Mammary epithelial cell (primary cell): ENCODE measurements around the gene SH3BGRL2.

ENCODE experiments used
- EZH2 ChIP-seq: IDR thresholded peaks from 2 replicates; pipeline ENCODE4 v1.6.1; 2012; ENCODE audit warnings: low read length, inconsistent platforms, borderline replicate concordance
- TF ChIP-seq, protein P1 (sequence below), 2 donors: IDR thresholded peaks in 1 of 2; conservative IDR thresholded peaks in 1 of 2; 2 replicates each; pipeline ENCODE4 v1.5.1; 2011 to 2012; ENCODE audit warnings: inconsistent platforms in 2 of 2, low read length in 2 of 2, mild to moderate bottlenecking in 2 of 2, control low read depth in 1 of 2, low read depth in 1 of 2; ENCODE audit not compliant: insufficient read depth in 1 of 2; ENCODE audit errors: extremely low read depth in 1 of 2

DNA sequence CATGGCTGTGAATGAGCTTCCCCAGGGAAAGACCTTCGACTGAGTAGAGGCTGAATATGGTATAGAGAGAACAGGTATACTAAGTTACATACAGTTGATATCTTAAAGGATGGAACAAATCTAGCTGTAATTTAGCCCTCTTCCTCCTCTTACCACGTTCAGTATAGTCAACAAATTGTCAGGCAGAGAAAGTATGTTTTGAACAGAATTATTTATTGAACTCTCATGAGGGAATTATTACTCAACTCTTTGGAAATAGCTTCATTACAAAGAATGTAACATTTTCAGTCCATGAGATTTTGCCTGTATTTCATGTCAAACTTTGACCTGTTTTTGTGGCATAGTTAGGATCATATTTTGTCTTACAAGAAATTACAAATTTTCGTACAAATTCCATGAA lies 63.0 kb downstream of the SH3BGRL2 start:
- TF ChIP-seq, protein P1, sequence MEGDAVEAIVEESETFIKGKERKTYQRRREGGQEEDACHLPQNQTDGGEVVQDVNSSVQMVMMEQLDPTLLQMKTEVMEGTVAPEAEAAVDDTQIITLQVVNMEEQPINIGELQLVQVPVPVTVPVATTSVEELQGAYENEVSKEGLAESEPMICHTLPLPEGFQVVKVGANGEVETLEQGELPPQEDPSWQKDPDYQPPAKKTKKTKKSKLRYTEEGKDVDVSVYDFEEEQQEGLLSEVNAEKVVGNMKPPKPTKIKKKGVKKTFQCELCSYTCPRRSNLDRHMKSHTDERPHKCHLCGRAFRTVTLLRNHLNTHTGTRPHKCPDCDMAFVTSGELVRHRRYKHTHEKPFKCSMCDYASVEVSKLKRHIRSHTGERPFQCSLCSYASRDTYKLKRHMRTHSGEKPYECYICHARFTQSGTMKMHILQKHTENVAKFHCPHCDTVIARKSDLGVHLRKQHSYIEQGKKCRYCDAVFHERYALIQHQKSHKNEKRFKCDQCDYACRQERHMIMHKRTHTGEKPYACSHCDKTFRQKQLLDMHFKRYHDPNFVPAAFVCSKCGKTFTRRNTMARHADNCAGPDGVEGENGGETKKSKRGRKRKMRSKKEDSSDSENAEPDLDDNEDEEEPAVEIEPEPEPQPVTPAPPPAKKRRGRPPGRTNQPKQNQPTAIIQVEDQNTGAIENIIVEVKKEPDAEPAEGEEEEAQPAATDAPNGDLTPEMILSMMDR (conservative IDR thresholded peaks at IDR 0.05 in 1 of 2, IDR thresholded peaks at IDR 0.05 in 1 of 2; ENCODE audit: extremely low read depth in 1 of 2, insufficient read depth in 1 of 2, low read depth in 1 of 2, low read length in 2 of 2): no peak
- no peak for TF ChIP-seq EZH2
